ENCODE measurements around the gene RAB19. TPM values are rescaled to one million over a fixed set of nuclear protein-coding genes. Genes with fewer than 3 reads are reported as not detected.

RAB19 gene
- 0.22 TPM in 1 of 2 replicates, not detected in the other for total RNA-seq

GRCh38 chr7:140403878-140404564, at the start of gene RAB19:
RAB19 (plus strand) TSS chr7:140404058; CDS start chr7:140407647, 3,589 bp downstream.
- DNase-seq (ENCODE audit: low read depth in 2 of 2), result peak in 1 of 2 donors; percentile 14

- no peak for DNase-seq (ENCODE audit: low read depth in 2 of 2)
Observed at GRCh38 chr7:140358024-140358411, 45.8 kb upstream of the RAB19 start.

GRCh38 chr7:140358412-140359051, 45.3 kb upstream of the RAB19 start:
- DNase-seq (ENCODE audit: low read depth in 2 of 2), result no peak

GRCh38 chr7:140360697-140361229, 43.1 kb upstream of the RAB19 start:
- no peak for DNase-seq (ENCODE audit: low read depth in 2 of 2)

GRCh38 chr7:140364819-140365218, 39.0 kb upstream of the RAB19 start:
- DNase-seq (ENCODE audit: low read depth in 2 of 2), result no peak

GRCh38 chr7:140367528-140367927, 36.3 kb upstream of the RAB19 start:
- no peak for DNase-seq (ENCODE audit: low read depth in 2 of 2)

- DNase-seq (ENCODE audit: low read depth in 2 of 2), result no peak
Observed at GRCh38 chr7:140369294-140369693, 34.6 kb upstream of the RAB19 start.

GRCh38 chr7:140375323-140375722, 28.5 kb upstream of the RAB19 start:
- DNase-seq (ENCODE audit: low read depth in 2 of 2), result no peak

- peak; percentile 3 to 23 for DNase-seq (ENCODE audit: low read depth in 2 of 2)
Observed at GRCh38 chr7:140375892-140376730, 27.7 kb upstream of the RAB19 start.

- DNase-seq (ENCODE audit: low read depth in 2 of 2), result no peak
Observed at GRCh38 chr7:140383954-140384713, 19.7 kb upstream of the RAB19 start.

GRCh38 chr7:140384894-140385545, 18.8 kb upstream of the RAB19 start:
- DNase-seq (ENCODE audit: low read depth in 2 of 2), result peak in 1 of 2 donors; percentile 12

- no peak for DNase-seq (ENCODE audit: low read depth in 2 of 2)
Observed at GRCh38 chr7:140389445-140389844, 14.4 kb upstream of the RAB19 start.

GRCh38 chr7:140390034-140390433, 13.8 kb upstream of the RAB19 start:
- DNase-seq (ENCODE audit: low read depth in 2 of 2), result no peak

GRCh38 chr7:140390466-140391190, 13.2 kb upstream of the RAB19 start:
- no peak for DNase-seq (ENCODE audit: low read depth in 2 of 2)

GRCh38 chr7:140391634-140392033, 12.2 kb upstream of the RAB19 start:
- no peak for DNase-seq (ENCODE audit: low read depth in 2 of 2)

GRCh38 chr7:140393756-140394306, 10.0 kb upstream of the RAB19 start:
- DNase-seq (ENCODE audit: low read depth in 2 of 2), result no peak

GRCh38 chr7:140397784-140398750, 5.8 kb upstream of the RAB19 start, which contains the start of gene SLC37A3:
SLC37A3 (minus strand) TSS chr7:140398530; CDS start chr7:140382526, 16,004 bp downstream.
- peak; percentile 81 to 88 for DNase-seq (ENCODE audit: low read depth in 2 of 2)

GRCh38 chr7:140398821-140399220, 5.0 kb upstream of the RAB19 start:
- DNase-seq (ENCODE audit: low read depth in 2 of 2), result no peak
